SH-SY5Y (cell line): Measurements from ENCODE around the gene PHLPP1.

ENCODE experiments used
- GATA2 ChIP-seq: IDR thresholded peaks from 2 replicates; pipeline ENCODE4 v1.6.1; 2011; ENCODE audit warnings: mild to moderate bottlenecking, low read depth, low read length
- GATA3 ChIP-seq: IDR thresholded peaks from 2 replicates; pipeline ENCODE4 v1.6.1; 2011; ENCODE audit warnings: low read depth, mild to moderate bottlenecking, low read length, moderate library complexity

DNA sequence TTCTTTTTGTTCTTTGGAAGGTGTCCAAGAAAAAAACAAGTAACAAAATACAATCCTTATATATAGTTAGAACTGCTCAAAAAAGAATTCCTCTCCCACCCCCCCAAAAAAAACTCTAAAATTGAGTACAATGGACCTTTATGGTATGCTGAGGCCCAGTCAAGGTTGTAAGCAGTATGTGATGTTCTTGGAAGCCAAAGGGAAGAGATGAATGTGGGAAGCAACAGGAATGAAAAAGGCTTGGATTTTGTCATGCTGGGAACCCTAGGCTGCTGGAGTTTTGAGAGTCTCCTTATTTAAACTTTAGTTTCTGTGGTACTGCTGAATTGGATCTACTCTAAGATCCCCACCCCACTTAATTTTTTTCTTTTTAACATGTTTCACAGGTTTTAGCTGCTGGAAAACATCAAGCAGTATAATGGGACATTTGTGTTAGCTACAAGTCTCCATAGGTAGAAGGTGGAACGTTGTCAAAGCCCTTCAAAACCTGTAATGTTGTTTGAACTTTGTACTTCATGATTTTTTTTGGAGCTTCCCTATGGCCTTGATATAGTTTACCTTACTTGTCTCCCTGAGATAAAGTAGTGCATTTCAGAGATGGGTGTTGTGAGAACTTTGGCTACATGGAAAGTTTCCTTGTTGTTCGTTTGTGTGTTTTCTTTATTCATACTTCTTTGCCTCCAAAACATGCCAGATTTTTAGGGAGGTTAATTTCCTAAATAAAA, 57.7 kb downstream of the PHLPP1 start:
- TF ChIP-seq GATA3 (no peak), GATA2 (no peak)
